Bronchial epithelial cell (primary cell): Measurements from ENCODE around the gene EXD1. TPM values are rescaled to one million over a fixed set of nuclear protein-coding genes. Genes with fewer than 3 reads are reported as not detected.
"Not testable (repeated sequence)": the region's sequence is repeated elsewhere in the genome, so short reads cannot be mapped to it uniquely, and the experiment has no call there.

Source experiments
- DNase-seq: peaks from one replicate; pipeline ENCODE4 v3.0.0-alpha.2; 2010; ENCODE audit warnings: low read depth
- FAIRE-seq: peaks from 2 replicates; lab custom pipeline; 2011; peaks lifted over from hg19 to GRCh38; lab: Jason Lieb, UNC
- H3K27me3 ChIP-seq: 2 replicates; pipeline ENCODE4 v1.5.1; 2011; ENCODE audit warnings: low read length; ENCODE audit not compliant: control insufficient read depth, insufficient read depth
- H3K36me3 ChIP-seq: 2 replicates; pipeline ENCODE4 v1.5.1; 2011; ENCODE audit warnings: low read length; ENCODE audit not compliant: control insufficient read depth, insufficient read depth
- H3K4me3 ChIP-seq: 2 replicates; pipeline ENCODE4 v1.5.1; 2011; ENCODE audit warnings: mild to moderate bottlenecking, low read depth, low read length, control low read depth
- CTCF ChIP-seq: IDR thresholded peaks from 2 replicates; pipeline ENCODE4 v1.5.1; 2011; ENCODE audit warnings: mild to moderate bottlenecking, moderate library complexity, low read length, control low read depth, inconsistent platforms; ENCODE audit not compliant: insufficient read depth, severe bottlenecking
- total RNA-seq: library from RNA; depleted of rRNA; stranded (reverse); fragments of >200 nt; gene quantifications from 2 replicates; pipeline ENCODE4 v1.2.1, GENCODE V29; 2014

Gene EXD1
- total RNA-seq, 1 donor from 2014 or later = under 0.01 TPM

- no peak for FAIRE-seq
- no peak for DNase-seq
- Histone ChIP-seq H3K27me3 (no peaks in the 10 kb centered on the region), H3K4me3 (no peak overlapping the region), H3K36me3 (no peaks in the 10 kb centered on the region)
- no peak for TF ChIP-seq CTCF
Observed at GRCh38 chr15:41151451-41152005, 79.0 kb downstream of the EXD1 start.

- no peaks in the 10 kb centered on the region for H3K36me3 ChIP-seq
- FAIRE-seq (no peak), DNase-seq (no peak)
- H3K27me3 ChIP-seq = no peaks in the 10 kb centered on the region
- TF ChIP-seq CTCF = no peak
- H3K4me3 ChIP-seq = no peak overlapping the region
Observed at GRCh38 chr15:41150279-41150678, 80.3 kb downstream of the EXD1 start.

GRCh38 chr15:41148065-41148464 lies 82.5 kb downstream of the EXD1 start:
- H3K27me3 ChIP-seq = no peaks in the 10 kb centered on the region
- TF ChIP-seq CTCF = no peak
- H3K4me3 ChIP-seq = no peak overlapping the region
- DNase-seq (no peak), FAIRE-seq (no peak)
- H3K36me3 ChIP-seq = no peaks in the 10 kb centered on the region

- Histone ChIP-seq H3K4me3 (no peak overlapping the region), H3K36me3 (no peaks in the 10 kb centered on the region), H3K27me3 (no peaks in the 10 kb centered on the region)
- DNase-seq (no peak), FAIRE-seq (no peak)
- no peak for TF ChIP-seq CTCF
Observed at GRCh38 chr15:41139619-41140018, 90.9 kb downstream of the EXD1 start.

- H3K27me3 ChIP-seq, H3K36me3 ChIP-seq, FAIRE-seq, H3K4me3 ChIP-seq: not testable (repeated sequence)
- peak; percentile 93 for DNase-seq
Observed at GRCh38 chr15:41139112-41139511, 91.4 kb downstream of the EXD1 start.

- H3K27me3 ChIP-seq, H3K36me3 ChIP-seq, FAIRE-seq, H3K4me3 ChIP-seq: not testable (repeated sequence)
- peak; percentile 29 for DNase-seq
Observed at GRCh38 chr15:41135580-41135979, 95.0 kb downstream of the EXD1 start.

DNA sequence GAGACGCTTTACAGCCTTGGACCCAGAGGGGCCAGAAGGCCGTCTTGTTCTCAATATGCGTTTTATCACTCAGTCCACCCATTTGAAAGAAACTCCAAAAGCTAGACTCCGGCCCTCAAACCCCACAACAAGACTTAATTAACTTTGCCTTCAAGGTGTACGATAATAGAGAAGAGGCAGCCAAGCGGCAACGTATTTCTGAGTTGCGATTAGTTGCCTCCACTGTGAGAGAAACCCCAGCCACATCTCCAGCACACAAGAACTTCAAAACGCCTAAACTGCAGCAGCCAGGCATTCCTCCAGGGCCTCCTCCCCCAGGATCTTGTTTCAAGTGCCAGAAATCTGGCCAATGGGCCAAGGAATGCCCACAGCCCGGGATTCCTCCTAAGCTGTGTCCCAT lies 97.1 kb downstream of the EXD1 start:
- FAIRE-seq (no peak), DNase-seq (no peak)
- no peak for TF ChIP-seq CTCF
- Histone ChIP-seq H3K4me3 (no peak overlapping the region), H3K36me3 (no peaks in the 10 kb centered on the region), H3K27me3 (no peaks in the 10 kb centered on the region)
